ENCODE measurements around the gene KRTAP4-6.
"Not testable (repeated sequence)": the region's sequence is repeated elsewhere in the genome, so short reads cannot be mapped to it uniquely, and the experiment has no call there.

KRTAP4-6 gene

DNA sequence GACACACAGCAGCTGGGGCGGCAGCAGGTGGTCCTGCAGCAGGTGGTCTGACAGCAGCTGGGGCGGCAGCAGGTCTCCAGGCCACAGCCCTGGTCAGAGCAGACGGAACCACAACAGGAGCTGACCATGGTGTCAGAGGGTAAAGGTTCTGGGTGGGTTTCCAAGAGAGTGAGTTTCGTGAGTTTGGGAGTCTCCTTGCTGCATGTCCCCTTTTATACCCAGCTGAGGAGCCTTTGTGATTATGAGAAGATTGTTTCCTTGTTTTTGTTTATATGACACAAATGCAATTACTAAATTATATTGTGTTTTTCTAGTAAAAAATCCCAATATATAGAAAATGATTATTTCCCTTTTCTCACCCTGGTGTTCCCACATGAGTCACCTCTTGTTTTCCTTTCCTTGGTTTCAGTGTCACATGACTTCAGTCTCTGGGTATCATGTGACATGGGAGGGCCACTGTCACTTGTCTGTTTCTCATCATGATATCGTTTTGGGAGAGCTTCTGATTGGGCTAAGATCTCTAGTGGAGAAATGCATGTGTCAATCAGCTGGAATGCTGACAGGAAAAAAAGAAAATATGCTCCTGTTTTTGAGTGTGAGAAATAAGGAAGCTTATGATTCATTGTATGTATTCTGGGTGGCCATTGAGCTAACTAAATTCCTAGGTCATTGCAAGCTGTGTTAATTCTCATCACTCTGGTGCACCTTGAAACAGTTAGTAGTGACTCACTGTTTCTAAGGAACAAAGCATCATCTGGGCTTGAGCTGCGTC lies at the start of gene KRTAP4-6:
Gene KRTAP4-6, minus strand, starts transcription at position 185 of the 772 bp plus-strand sequence. Its CDS starts 57 bp downstream, at position 128.
- no peaks in the 10 kb centered on the region for H3K4me1 ChIP-seq (ENCODE audit: insufficient read depth, low read length)
- H3K36me3 ChIP-seq (ENCODE audit: insufficient read depth, low read depth, low read length), result no peaks in the 10 kb centered on the region
- H3K9ac ChIP-seq (ENCODE audit: low read depth, low read length), result no peak within 1 kb of the TSS
- peaks cover 18% of the 10 kb centered on the region for H3K9me3 ChIP-seq (ENCODE audit: insufficient read depth, low read depth, low read length)
- no peaks in the 10 kb centered on the region for H3K27me3 ChIP-seq (ENCODE audit: insufficient read depth, low read length)
- no peak within 1 kb of the TSS for H3K27ac ChIP-seq (ENCODE audit: low read length)
- no peak within 1 kb of the TSS for H3K4me3 ChIP-seq (ENCODE audit: low read length)

DNA sequence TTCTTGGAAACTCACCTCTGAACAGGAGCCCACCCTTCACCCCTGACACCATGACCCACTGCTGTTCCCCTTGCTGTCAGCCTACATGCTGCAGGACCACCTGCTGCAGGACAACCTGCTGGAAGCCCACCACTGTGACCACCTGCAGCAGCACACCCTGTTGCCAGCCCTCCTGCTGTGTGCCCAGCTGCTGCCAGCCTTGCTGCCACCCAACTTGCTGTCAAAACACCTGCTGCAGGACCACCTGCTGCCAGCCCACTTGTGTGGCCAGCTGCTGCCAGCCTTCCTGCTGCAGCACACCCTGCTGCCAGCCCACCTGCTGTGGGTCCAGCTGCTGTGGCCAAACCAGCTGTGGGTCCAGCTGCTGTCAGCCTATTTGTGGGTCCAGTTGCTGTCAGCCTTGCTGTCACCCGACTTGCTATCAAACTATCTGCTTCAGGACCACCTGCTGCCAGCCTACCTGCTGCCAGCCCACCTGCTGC lies 49.5 kb upstream of the KRTAP4-6 start, which contains the start of gene KRTAP9-1:
Gene KRTAP9-1, plus strand, starts transcription at position 51 of the 482 bp plus-strand sequence. Its CDS starts 0 bp downstream, at position 51.
- not testable (repeated sequence) for H3K9me3 ChIP-seq (ENCODE audit: insufficient read depth, low read depth, low read length); H3K4me3 ChIP-seq (ENCODE audit: low read length); H3K36me3 ChIP-seq (ENCODE audit: insufficient read depth, low read depth, low read length); H3K9ac ChIP-seq (ENCODE audit: low read depth, low read length); H3K27ac ChIP-seq (ENCODE audit: low read length); H3K27me3 ChIP-seq (ENCODE audit: insufficient read depth, low read length); H3K4me1 ChIP-seq (ENCODE audit: insufficient read depth, low read length)

DNA sequence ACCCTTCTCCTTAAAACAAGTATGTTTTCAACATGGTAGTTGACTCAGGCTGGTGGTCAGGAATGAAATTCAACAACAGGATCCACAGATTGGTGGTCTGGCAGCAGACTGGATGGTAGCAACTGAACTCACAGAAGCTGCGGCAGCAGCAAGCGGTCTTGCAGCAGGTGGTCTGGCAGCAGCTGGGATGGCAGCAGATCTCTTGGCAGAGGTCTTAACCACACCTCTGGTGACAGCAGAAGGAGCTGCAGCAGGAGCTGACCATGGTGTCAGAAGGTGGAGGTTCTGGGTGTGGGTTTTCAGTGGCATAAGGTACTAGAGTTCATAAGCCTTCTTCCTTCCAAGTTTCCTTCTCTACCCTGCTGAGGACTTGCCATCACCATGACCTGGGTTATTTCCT lies 46.5 kb upstream of the KRTAP4-6 start:
- no peaks in the 10 kb centered on the region for H3K4me1 ChIP-seq (ENCODE audit: insufficient read depth, low read length)

GRCh38 chr17:41185001-41185400 lies 44.7 kb upstream of the KRTAP4-6 start:
- no peaks in the 10 kb centered on the region for H3K9me3 ChIP-seq (ENCODE audit: insufficient read depth, low read depth, low read length)
- no peak overlapping the region for H3K9ac ChIP-seq (ENCODE audit: low read depth, low read length)
- H3K4me3 ChIP-seq (ENCODE audit: low read length), result no peak overlapping the region
- no peaks in the 10 kb centered on the region for H3K27me3 ChIP-seq (ENCODE audit: insufficient read depth, low read length)
- H3K4me1 ChIP-seq (ENCODE audit: insufficient read depth, low read length), result no peaks in the 10 kb centered on the region
- H3K27ac ChIP-seq (ENCODE audit: low read length), result no peak overlapping the region
- H3K36me3 ChIP-seq (ENCODE audit: insufficient read depth, low read depth, low read length), result no peaks in the 10 kb centered on the region

More for the DNA sequence above, 46.5 kb upstream of the KRTAP4-6 start:
- Histone ChIP-seq H3K36me3 (ENCODE audit: insufficient read depth, low read depth, low read length) (no peaks in the 10 kb centered on the region), H3K27me3 (ENCODE audit: insufficient read depth, low read length) (no peaks in the 10 kb centered on the region), H3K9ac (ENCODE audit: low read depth, low read length) (no peak overlapping the region), H3K4me3 (ENCODE audit: low read length) (no peak overlapping the region), H3K27ac (ENCODE audit: low read length) (no peak overlapping the region), H3K9me3 (ENCODE audit: insufficient read depth, low read depth, low read length) (no peaks in the 10 kb centered on the region)

DNA sequence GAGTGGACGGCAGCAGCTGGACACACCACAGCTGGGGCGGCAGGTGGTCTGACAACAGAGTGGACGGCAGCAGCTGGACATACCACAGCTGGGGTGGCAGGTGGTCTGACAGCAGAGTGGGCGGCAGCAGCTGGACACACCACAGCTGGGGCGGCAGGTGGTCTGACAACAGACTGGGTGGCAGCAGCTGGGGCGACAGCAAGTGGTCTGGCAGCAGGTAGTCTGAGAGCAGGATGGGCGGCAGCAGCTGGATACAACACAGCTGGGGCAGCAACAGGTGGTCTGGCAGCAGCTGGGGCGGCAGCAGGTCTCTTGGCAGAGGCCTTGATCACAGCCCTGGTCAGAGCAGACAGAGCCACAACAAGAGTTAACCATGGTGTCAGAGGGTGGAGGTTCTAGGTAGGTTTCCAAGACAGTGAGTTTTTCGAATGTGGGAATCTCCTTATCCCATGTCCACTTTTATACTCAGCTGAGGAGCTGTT lies 44.2 kb upstream of the KRTAP4-6 start, which contains the start of gene KRTAP4-1:
Gene KRTAP4-1, minus strand, starts transcription at position 432 of the 482 bp plus-strand sequence. Its CDS starts 57 bp downstream, at position 375.
- Histone ChIP-seq H3K9me3 (ENCODE audit: insufficient read depth, low read depth, low read length) (no peaks in the 10 kb centered on the region), H3K27me3 (ENCODE audit: insufficient read depth, low read length) (no peaks in the 10 kb centered on the region), H3K4me1 (ENCODE audit: insufficient read depth, low read length) (no peaks in the 10 kb centered on the region), H3K27ac (ENCODE audit: low read length) (no peak within 1 kb of the TSS), H3K9ac (ENCODE audit: low read depth, low read length) (no peak within 1 kb of the TSS), H3K4me3 (ENCODE audit: low read length) (no peak within 1 kb of the TSS), H3K36me3 (ENCODE audit: insufficient read depth, low read depth, low read length) (no peaks in the 10 kb centered on the region)

DNA sequence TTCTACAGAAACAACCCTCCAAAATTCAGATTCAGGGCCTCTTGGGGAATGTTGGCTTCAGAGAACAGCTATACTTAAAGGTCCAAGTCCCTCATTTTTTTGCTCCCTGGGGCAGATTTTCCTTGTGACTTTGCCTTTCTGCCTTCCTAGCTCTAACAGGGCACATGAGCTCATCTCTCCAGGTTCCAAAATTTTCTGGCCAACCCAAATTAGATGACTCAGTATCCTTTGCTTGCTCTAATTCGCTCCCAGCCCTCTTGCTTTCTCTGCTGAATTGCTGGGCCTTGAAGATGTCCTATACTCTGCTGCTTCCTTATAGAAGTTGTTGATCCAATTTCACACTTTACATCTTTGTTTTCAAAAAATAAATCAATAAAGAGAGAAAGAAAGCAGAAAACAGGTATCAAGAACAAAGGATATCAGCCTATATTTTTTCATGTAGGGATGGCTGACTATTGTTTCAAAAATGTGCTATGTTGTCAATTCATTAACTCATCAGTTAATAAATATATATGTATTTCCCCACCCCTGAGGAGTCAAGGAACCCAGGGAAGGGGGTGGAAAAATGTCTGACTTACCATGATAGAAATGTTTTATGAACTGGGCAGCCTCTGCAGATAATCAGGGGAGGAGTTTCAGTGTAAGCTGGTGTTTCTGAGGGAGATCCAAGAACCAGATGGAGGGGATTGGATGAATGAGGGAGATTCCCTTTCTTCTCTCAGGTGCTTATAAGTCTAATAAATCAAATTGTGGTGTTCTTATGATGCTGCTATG lies 38.7 kb upstream of the KRTAP4-6 start:
- no peaks in the 10 kb centered on the region for H3K36me3 ChIP-seq (ENCODE audit: insufficient read depth, low read depth, low read length)
- no peaks in the 10 kb centered on the region; the same call in 1 of the 2 replicates for H3K27me3 ChIP-seq (ENCODE audit: insufficient read depth, low read length)
- no peaks in the 10 kb centered on the region for H3K9me3 ChIP-seq (ENCODE audit: insufficient read depth, low read depth, low read length)
- H3K27ac ChIP-seq (ENCODE audit: low read length), result no peak overlapping the region
- no peak overlapping the region for H3K4me3 ChIP-seq (ENCODE audit: low read length)
- no peaks in the 10 kb centered on the region for H3K4me1 ChIP-seq (ENCODE audit: insufficient read depth, low read length)
- no peak overlapping the region for H3K9ac ChIP-seq (ENCODE audit: low read depth, low read length)

DNA sequence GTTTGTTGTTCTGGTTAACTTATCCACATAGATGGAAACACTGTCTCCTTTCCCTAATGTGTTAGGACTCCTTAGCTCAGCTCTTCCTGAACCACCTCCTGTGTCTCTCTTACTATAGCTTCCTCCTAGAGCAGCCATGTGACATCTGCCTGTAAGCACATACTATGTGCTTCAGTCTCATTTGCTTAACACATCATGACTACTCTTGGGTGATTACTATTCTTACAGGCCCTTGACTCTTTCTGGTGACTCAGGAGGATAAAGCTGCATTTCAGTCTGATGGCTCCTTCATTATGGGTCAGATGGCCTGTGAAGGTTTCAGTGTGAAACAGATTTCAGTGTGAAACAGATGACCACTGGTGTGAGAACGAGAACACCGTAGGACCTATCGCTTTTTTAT lies 38.0 kb upstream of the KRTAP4-6 start:
- Histone ChIP-seq H3K27ac (ENCODE audit: low read length) (no peak overlapping the region), H3K36me3 (ENCODE audit: insufficient read depth, low read depth, low read length) (no peaks in the 10 kb centered on the region), H3K4me3 (ENCODE audit: low read length) (no peak overlapping the region), H3K27me3 (ENCODE audit: insufficient read depth, low read length) (no peaks in the 10 kb centered on the region; the same call in 1 of the 2 replicates), H3K9me3 (ENCODE audit: insufficient read depth, low read depth, low read length) (no peaks in the 10 kb centered on the region), H3K9ac (ENCODE audit: low read depth, low read length) (no peak overlapping the region), H3K4me1 (ENCODE audit: insufficient read depth, low read length) (no peaks in the 10 kb centered on the region)

DNA sequence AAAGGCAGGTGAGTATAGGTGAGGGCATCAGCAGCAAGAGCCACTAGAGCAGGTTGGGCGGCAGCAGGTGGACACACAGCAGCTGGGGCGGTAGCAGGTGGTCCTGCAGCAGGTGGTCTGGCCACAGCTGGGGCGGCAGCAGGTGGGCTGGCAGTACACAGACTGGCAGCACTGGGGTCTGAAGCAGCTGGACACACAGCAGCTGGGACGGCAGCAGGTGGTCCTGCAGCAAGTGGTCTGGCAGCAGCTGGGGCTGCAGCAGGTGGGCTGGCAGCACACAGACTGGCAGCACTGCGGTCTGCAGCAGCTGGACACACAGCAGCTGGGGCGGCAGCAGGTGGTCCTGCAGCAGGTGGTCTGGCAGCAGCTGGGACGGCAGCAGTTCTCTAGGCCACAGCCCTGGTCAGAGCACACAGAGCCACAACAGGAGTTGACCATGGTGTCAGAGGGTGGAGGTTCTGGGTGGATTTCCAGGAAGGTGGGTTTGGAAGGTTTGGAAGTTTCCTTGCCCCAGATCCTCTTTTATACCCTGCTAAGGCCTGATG lies 37.5 kb upstream of the KRTAP4-6 start, which contains the start of gene KRTAP4-2:
Gene KRTAP4-2, minus strand, starts transcription at position 495 of the 545 bp plus-strand sequence. Its CDS starts 57 bp downstream, at position 438.
- no peaks in the 10 kb centered on the region for H3K4me1 ChIP-seq (ENCODE audit: insufficient read depth, low read length)
- no peak within 1 kb of the TSS for H3K9ac ChIP-seq (ENCODE audit: low read depth, low read length)
- no peaks in the 10 kb centered on the region; the same call in 1 of the 2 replicates for H3K27me3 ChIP-seq (ENCODE audit: insufficient read depth, low read length)
- H3K4me3 ChIP-seq (ENCODE audit: low read length), result no peak within 1 kb of the TSS
- H3K9me3 ChIP-seq (ENCODE audit: insufficient read depth, low read depth, low read length), result no peaks in the 10 kb centered on the region
- no peaks in the 10 kb centered on the region for H3K36me3 ChIP-seq (ENCODE audit: insufficient read depth, low read depth, low read length)
- H3K27ac ChIP-seq (ENCODE audit: low read length), result no peak within 1 kb of the TSS

- Histone ChIP-seq H3K27ac (ENCODE audit: low read length) (no peak overlapping the region), H3K4me1 (ENCODE audit: insufficient read depth, low read length) (no peaks in the 10 kb centered on the region), H3K27me3 (ENCODE audit: insufficient read depth, low read length) (no peaks in the 10 kb centered on the region; the same call in 1 of the 2 replicates), H3K9ac (ENCODE audit: low read depth, low read length) (no peak overlapping the region), H3K9me3 (ENCODE audit: insufficient read depth, low read depth, low read length) (no peaks in the 10 kb centered on the region), H3K4me3 (ENCODE audit: low read length) (no peak overlapping the region), H3K36me3 (ENCODE audit: insufficient read depth, low read depth, low read length) (no peaks in the 10 kb centered on the region)
These were observed 36.5 kb upstream of the KRTAP4-6 start for GRCh38 chr17:41176744-41177387.

DNA sequence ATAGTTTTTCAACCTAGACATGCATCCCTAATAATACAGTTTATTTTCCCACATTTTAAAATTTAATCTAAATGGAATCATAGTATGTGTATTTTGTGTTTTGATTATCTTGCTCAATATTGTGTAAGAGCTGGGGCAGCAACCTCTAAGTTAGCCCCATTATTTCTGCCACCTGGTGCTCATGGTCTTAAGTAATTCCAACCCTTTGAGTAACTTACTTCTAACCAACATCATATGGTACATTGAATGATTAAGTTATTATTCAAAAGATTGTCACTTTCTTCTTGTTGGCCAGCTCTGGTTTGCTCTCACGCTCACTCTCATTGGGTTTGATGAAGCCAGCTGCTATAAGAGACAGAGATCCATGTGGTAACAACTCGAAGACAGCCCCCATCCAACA lies 31.5 kb upstream of the KRTAP4-6 start:
- H3K36me3 ChIP-seq (ENCODE audit: insufficient read depth, low read depth, low read length), result no peaks in the 10 kb centered on the region
- H3K4me1 ChIP-seq (ENCODE audit: insufficient read depth, low read length), result no peaks in the 10 kb centered on the region
- H3K27ac ChIP-seq (ENCODE audit: low read length), result no peak overlapping the region
- H3K27me3 ChIP-seq (ENCODE audit: insufficient read depth, low read length), result no peaks in the 10 kb centered on the region; the same call in 1 of the 2 replicates
- H3K4me3 ChIP-seq (ENCODE audit: low read length), result no peak overlapping the region
- H3K9ac ChIP-seq (ENCODE audit: low read depth, low read length), result no peak overlapping the region
- no peaks in the 10 kb centered on the region for H3K9me3 ChIP-seq (ENCODE audit: insufficient read depth, low read depth, low read length)

- Histone ChIP-seq H3K4me3 (ENCODE audit: low read length) (no peak within 1 kb of the TSS), H3K27me3 (ENCODE audit: insufficient read depth, low read length) (no peaks in the 10 kb centered on the region), H3K9ac (ENCODE audit: low read depth, low read length) (no peak within 1 kb of the TSS), H3K9me3 (ENCODE audit: insufficient read depth, low read depth, low read length) (no peaks in the 10 kb centered on the region), H3K27ac (ENCODE audit: low read length) (no peak within 1 kb of the TSS), H3K36me3 (ENCODE audit: insufficient read depth, low read depth, low read length) (no peaks in the 10 kb centered on the region), H3K4me1 (ENCODE audit: insufficient read depth, low read length) (no peaks in the 10 kb centered on the region)
These were observed 27.8 kb upstream of the KRTAP4-6 start, which contains the start of gene KRTAP4-3 for GRCh38 chr17:41168121-41168520. KRTAP4-3 (minus strand) TSS chr17:41168221; CDS start chr17:41168172, 49 bp downstream.

Measured in iPS-20b (cell line).